Left lung (tissue), 14 donors: ENCODE measurements around the gene SELENOK. TPM values are rescaled to one million over a fixed set of nuclear protein-coding genes. Genes with fewer than 3 reads are reported as not detected.

Source experiments
- ATAC-seq: fragments of 200-7000 bp; cut with Tn5 transposase; one replicate; pipeline ENCODE4 v1.9.1; 2020; ENCODE audit warnings: moderate library complexity
- DNase-seq, 4 donors: peaks; one replicate each; pipeline ENCODE4 v3.0.0-alpha.2; 2013 to 2020
- H3K27ac ChIP-seq, 2 donors: fragments of 200-600 bp; sonication (generic) in 1 of 2; one replicate each; pipeline versions ENCODE4 v1.5.0 to v1.8.0; 2020 to 2021
- H3K27me3 ChIP-seq, 2 donors: fragments of 200-600 bp; sonication (generic) in 1 of 2; one replicate each; pipeline versions ENCODE4 v1.5.0 to v1.8.0; 2020 to 2021
- H3K36me3 ChIP-seq, 2 donors: fragments of 200-600 bp; sonication (generic) in 1 of 2; one replicate each; pipeline versions ENCODE4 v1.5.0 to v1.8.0; 2020 to 2021
- H3K4me1 ChIP-seq, 2 donors: fragments of 200-600 bp; one replicate each; pipeline ENCODE4 v1.8.0; 2021
- H3K4me3 ChIP-seq, 2 donors: fragments of 200-600 bp; sonication (generic) in 1 of 2; one replicate each; pipeline versions ENCODE4 v1.5.0 to v1.8.0; 2020 to 2021; ENCODE audit warnings: mild to moderate bottlenecking in 1 of 2
- H3K9me3 ChIP-seq, 2 donors: fragments of 200-600 bp; sonication (generic) in 1 of 2; one replicate each; pipeline versions ENCODE4 v1.5.0 to v1.8.0; 2020 to 2021
- CTCF ChIP-seq, 2 donors: fragments of 200-600 bp; sonication (generic) in 1 of 2; IDR thresholded peaks; one replicate each; pipeline versions ENCODE4 v1.5.0 to v1.8.0; 2021; ENCODE audit warnings: antibody characterized with exemption in 2 of 2
- intact Hi-C, 2 donors: fragments of 100-400 bp; cut with DNase I; formaldehyde crosslinking; loops; one replicate each; pipeline versions ENCODE4 v1.11.2 to v1.14.2; 2022
- long read RNA-seq, 12 donors: library from polyadenylated mRNA in 2 of 12; unstranded in 2 of 12; transcript quantifications; one replicate each; pipeline ENCODE4 v2.0.0 and lab custom pipeline, GENCODE V29; 2019 to 2026
- polyA plus RNA-seq, 6 donors: library from polyadenylated mRNA; unstranded; fragments of 120-200 nt; gene quantifications; one replicate each; pipeline ENCODE4 v1.2.1, GENCODE V29; 2013; ENCODE audit not compliant: insufficient read length in 6 of 6
- total RNA-seq, 2 donors: library from RNA; stranded (reverse); fragmentation: NEBNext Ultra II Directional; extraction: Animal tissue kit (Norgen Biotek cat#: 25700); gene quantifications; one replicate each; pipeline ENCODE4 v1.2.1, GENCODE V29; 2021
- donor health status: DM: no; HTN: yes; CAD: no.
- donor health status: DM: no; HTN: no; CAD: no.

The SELENOK gene
- total RNA-seq, result 10 to 100 TPM; 34.7 to 45.8 TPM
- 10 to 100 TPM; 52.2 to 59.7 (median 58.9) TPM for polyA plus RNA-seq
- long read RNA-seq, donor 1, transcript SELENOK-204 (5 exons, 1,633 nt), result major isoform, 55 of 72 reads
- long read RNA-seq, donor 1, partial matches to known transcripts, result 11 of 72 reads
- long read RNA-seq, donor 1, other reads (novel, unspliced or antisense), result 0 of 72 reads
- long read RNA-seq, donor 2, transcript SELENOK-204 (5 exons, 1,633 nt), result major isoform, 48 of 77 reads
- long read RNA-seq, donor 2, partial matches to known transcripts, result 25 of 77 reads
- long read RNA-seq, donor 2, other reads (novel, unspliced or antisense), result 0 of 77 reads
- long read RNA-seq, donor 3, transcript SELENOK-204 (5 exons, 1,633 nt), result major isoform, 48 of 50 reads
- long read RNA-seq, donor 3, partial matches to known transcripts, result 0 of 50 reads
- long read RNA-seq, donor 3, other reads (novel, unspliced or antisense), result 0 of 50 reads
- long read RNA-seq, donor 4, transcript SELENOK-204 (5 exons, 1,633 nt), result major isoform, 45 of 46 reads
- long read RNA-seq, donor 4, partial matches to known transcripts, result 0 of 46 reads
- long read RNA-seq, donor 4, other reads (novel, unspliced or antisense), result 1 of 46 reads
- long read RNA-seq, donor 5, transcript SELENOK-204 (5 exons, 1,633 nt), result major isoform, 50 of 65 reads
- long read RNA-seq, donor 5, partial matches to known transcripts, result 13 of 65 reads
- long read RNA-seq, donor 5, other reads (novel, unspliced or antisense), result 0 of 65 reads
- long read RNA-seq, donor 6, transcript SELENOK-204 (5 exons, 1,633 nt), result major isoform, 73 of 87 reads
- long read RNA-seq, donor 6, partial matches to known transcripts, result 13 of 87 reads
- long read RNA-seq, donor 6, other reads (novel, unspliced or antisense), result 0 of 87 reads
- long read RNA-seq, donor 7, transcript SELENOK-204 (5 exons, 1,633 nt), result major isoform, 44 of 45 reads
- long read RNA-seq, donor 7, partial matches to known transcripts, result 0 of 45 reads
- long read RNA-seq, donor 7, other reads (novel, unspliced or antisense), result 0 of 45 reads
- long read RNA-seq, donor 8, transcript SELENOK-204 (5 exons, 1,633 nt), result major isoform, 50 of 51 reads
- long read RNA-seq, donor 8, partial matches to known transcripts, result 0 of 51 reads
- long read RNA-seq, donor 8, other reads (novel, unspliced or antisense), result 0 of 51 reads
- long read RNA-seq, donor 9, result 0 reads
- long read RNA-seq, donor 10, transcript SELENOK-204 (5 exons, 1,633 nt), result major isoform, 75 of 78 reads
- long read RNA-seq, donor 10, partial matches to known transcripts, result 0 of 78 reads
- long read RNA-seq, donor 10, other reads (novel, unspliced or antisense), result 3 of 78 reads
- long read RNA-seq, donor 11, transcript SELENOK-204 (5 exons, 1,633 nt), result major isoform, 97 of 111 reads
- long read RNA-seq, donor 11, partial matches to known transcripts, result 13 of 111 reads
- long read RNA-seq, donor 11, other reads (novel, unspliced or antisense), result 0 of 111 reads
- long read RNA-seq, donor 12, transcript SELENOK-204 (5 exons, 1,633 nt), result major isoform, 45 of 46 reads
- long read RNA-seq, donor 12, partial matches to known transcripts, result 0 of 46 reads
- long read RNA-seq, donor 12, other reads (novel, unspliced or antisense), result 0 of 46 reads

- Histone ChIP-seq H3K36me3 (peaks cover 0 to 13% of the 10 kb centered on the region in 2 donors), H3K4me1 (peaks cover 14 to 31% of the 10 kb centered on the region in 2 donors)
- intact Hi-C loops, result no loop called here
Measured at GRCh38 chr3:53891497-53892285, at the start of gene SELENOK. Gene SELENOK, minus strand, starts transcription at chr3:53891859.

GRCh38 chr3:53941184-53941583 is 49.5 kb upstream of the SELENOK start:
- peak; percentile 33 for ATAC-seq

More at GRCh38 chr3:53891497-53892285, at the start of gene SELENOK:
- Histone ChIP-seq H3K27ac (peak within 1 kb of the TSS; percentile 93 to 95), H3K9me3 (no peaks in the 10 kb centered on the region), H3K27me3 (peaks cover 4 to 18% of the 10 kb centered on the region in 2 donors), H3K4me3 (peak within 1 kb of the TSS; percentile 82 to 84)
- TF ChIP-seq CTCF (IDR thresholded peaks at IDR 0.05), result no peak
- DNase-seq (peak; percentile 97 to 99 (median 99)), ATAC-seq (peak; percentile 98)

GRCh38 chr3:53940623-53941022 is 49.0 kb upstream of the SELENOK start:
- Histone ChIP-seq H3K36me3 (no peaks in the 10 kb centered on the region), H3K27me3 (peaks cover 0 to 21% of the 10 kb centered on the region in 2 donors), H3K4me1 (no peaks in the 10 kb centered on the region), H3K4me3 (no peak overlapping the region), H3K27ac (no peak overlapping the region), H3K9me3 (peaks cover 0 to 2% of the 10 kb centered on the region in 2 donors)
- no peak for ATAC-seq
- intact Hi-C loops, result no loop called here
- DNase-seq, result no peak
- TF ChIP-seq CTCF (IDR thresholded peaks at IDR 0.05), result no peak

More at GRCh38 chr3:53941184-53941583, 49.5 kb upstream of the SELENOK start:
- peaks cover 0 to 21% of the 10 kb centered on the region in 2 donors for H3K27me3 ChIP-seq
- H3K27ac ChIP-seq, result no peak overlapping the region
- intact Hi-C loops, result no loop called here
- H3K9me3 ChIP-seq, result peaks cover 0 to 6% of the 10 kb centered on the region in 2 donors
- no peak overlapping the region for H3K4me3 ChIP-seq
- H3K4me1 ChIP-seq, result no peaks in the 10 kb centered on the region
- H3K36me3 ChIP-seq, result no peaks in the 10 kb centered on the region
- TF ChIP-seq CTCF (IDR thresholded peaks at IDR 0.05), result no peak
- no peak for DNase-seq

GRCh38 chr3:53939813-53940212 is 48.2 kb upstream of the SELENOK start:
- intact Hi-C loops, result no loop called here
- Histone ChIP-seq H3K27ac (no peak overlapping the region), H3K27me3 (peaks cover 0 to 21% of the 10 kb centered on the region in 2 donors), H3K4me1 (no peaks in the 10 kb centered on the region), H3K4me3 (no peak overlapping the region), H3K36me3 (no peaks in the 10 kb centered on the region), H3K9me3 (peaks cover 0 to 8% of the 10 kb centered on the region in 2 donors)
- ATAC-seq (peak; percentile 39), DNase-seq (no peak)
- TF ChIP-seq CTCF (IDR thresholded peaks at IDR 0.05), result no peak
